GM12878 (cell line): Measurements from ENCODE around the gene C11orf98. TPM values are rescaled to one million over a fixed set of nuclear protein-coding genes. Genes with fewer than 3 reads are reported as not detected.

Experiments
- ATAC-seq: fragments of 200-7000 bp; cut with Tn5 transposase; 3 replicates; pipeline ENCODE4 v1.9.1; 2020; ENCODE audit warnings: mild to moderate bottlenecking, moderate library complexity
- BruUV-seq: library from RNA; stranded (reverse); fragments of 400-500 nt; replicated peaks from 2 replicates; lab custom pipeline; 2021; lab: Mats Ljungman, UMichigan
- CTCF ChIA-PET: fragments of 300-600 bp; sonication (Branson Sonifier 250); formaldehyde crosslinking; extraction: SDS; loops from one replicate; lab custom pipeline; 2021; ENCODE audit warnings: inconsistent platforms; lab: Yijun Ruan, JAX
- POLR2A ChIA-PET: fragments of 350-600 bp; formaldehyde crosslinking; extraction: SDS; loops from one replicate; lab custom pipeline; 2021; ENCODE audit warnings: inconsistent platforms; lab: Charles Lee
- RAD21 ChIA-PET: fragments of 300-600 bp; sonication (Branson Sonifier 250); formaldehyde crosslinking; loops from one replicate; lab custom pipeline; 2023; ENCODE audit warnings: antibody characterized with exemption; ENCODE audit not compliant: unreplicated experiment; lab: Charles Lee
- SMC1A ChIA-PET: fragments of 300-600 bp; sonication (Branson Sonifier 250); formaldehyde crosslinking; loops from one replicate; lab custom pipeline; 2023; ENCODE audit not compliant: unreplicated experiment, uncharacterized antibody; lab: Charles Lee
- DNase-seq: peaks from one replicate; pipeline ENCODE4 v3.0.0-alpha.2; 2011; ENCODE audit warnings: low read depth, low spot score
- FAIRE-seq: peaks from 3 replicates; lab custom pipeline; 2011; peaks lifted over from hg19 to GRCh38; lab: Jason Lieb, UNC
- H2AFZ ChIP-seq: 2 replicates; pipeline ENCODE4 v1.6.0; 2011; ENCODE audit warnings: low read depth, low read length, control low read depth; ENCODE audit not compliant: control insufficient read depth
- H3K27ac ChIP-seq: 2 replicates; pipeline ENCODE4 v1.5.1; 2011; ENCODE audit warnings: control low read depth; ENCODE audit not compliant: control insufficient read depth, insufficient read depth
- H3K27me3 ChIP-seq, 2 experiments: replicated peaks in 1 of 2; 2 replicates each; pipeline versions ENCODE4 v1.6.0 to v1.6.1; 2011; ENCODE audit warnings: low read length in 1 of 2; ENCODE audit not compliant: control insufficient read depth in 2 of 2, insufficient read depth in 2 of 2
- H3K36me3 ChIP-seq, 2 experiments: 2 replicates each; pipeline ENCODE4 v1.5.1; 2011; ENCODE audit warnings: low read length in 1 of 2; ENCODE audit not compliant: control insufficient read depth in 2 of 2, insufficient read depth in 2 of 2
- H3K4me1 ChIP-seq: 2 replicates; pipeline ENCODE4 v1.6.1; 2011; ENCODE audit warnings: mild to moderate bottlenecking, low read length, moderate library complexity, mixed read lengths; ENCODE audit not compliant: control insufficient read depth, insufficient read depth
- H3K4me2 ChIP-seq: 2 replicates; pipeline ENCODE4 v1.6.0; 2011; ENCODE audit warnings: control low read depth; ENCODE audit not compliant: control insufficient read depth, insufficient read depth
- H3K4me3 ChIP-seq: fragments of 200-600 bp; sonication (generic); 2 replicates; pipeline ENCODE4 v1.5.1; 2016
- H3K79me2 ChIP-seq: 2 replicates; pipeline ENCODE4 v1.6.0; 2011; ENCODE audit warnings: low read length; ENCODE audit not compliant: control insufficient read depth, insufficient read depth
- H3K9ac ChIP-seq: 2 replicates; pipeline ENCODE4 v1.8.0; 2011; ENCODE audit warnings: low read length, control low read depth, mixed read lengths; ENCODE audit not compliant: control insufficient read depth, insufficient read depth
- H3K9me3 ChIP-seq: replicated peaks from 3 replicates; pipeline ENCODE4 v1.5.1; 2011; ENCODE audit warnings: mild to moderate bottlenecking, low read length; ENCODE audit not compliant: control insufficient read depth, insufficient read depth
- H4K20me1 ChIP-seq: 2 replicates; pipeline ENCODE4 v1.6.0; 2011; ENCODE audit not compliant: control insufficient read depth, insufficient read depth
- CBX3 ChIP-seq: fragments of 200-600 bp; sonication (generic); IDR thresholded peaks from 2 replicates; pipeline ENCODE4 v1.6.1; 2016; ENCODE audit warnings: low read depth, borderline replicate concordance
- CREB1 ChIP-seq: IDR thresholded peaks from 2 replicates; pipeline ENCODE4 v1.6.1; 2012; ENCODE audit warnings: low read depth, mild to moderate bottlenecking, inconsistent platforms
- EZH2 ChIP-seq: IDR thresholded peaks from 2 replicates; pipeline ENCODE4 v1.6.1; 2012; ENCODE audit warnings: low read depth, mild to moderate bottlenecking, control low read depth, inconsistent platforms, low read length, borderline replicate concordance; ENCODE audit not compliant: control insufficient read depth
- HDAC2 ChIP-seq: fragments of 200-600 bp; sonication (generic); IDR thresholded peaks from 2 replicates; pipeline ENCODE4 v1.6.1; 2017
- HSF1 ChIP-seq: fragments of 150-350 bp; IDR thresholded peaks from 2 replicates; pipeline ENCODE4 v1.6.1; 2014; ENCODE audit warnings: mild to moderate bottlenecking, low read depth, low read length
- IRF3 ChIP-seq: fragments of 450-650 bp; IDR thresholded peaks from 2 replicates; pipeline ENCODE4 v1.6.1; 2014; ENCODE audit warnings: mild to moderate bottlenecking
- NFYB ChIP-seq: IDR thresholded peaks from 2 replicates; pipeline ENCODE4 v1.6.1; 2011; ENCODE audit warnings: low read depth, mild to moderate bottlenecking, low read length, improper control_type of control experiment, moderate library complexity; ENCODE audit not compliant: insufficient read depth
- NRF1 ChIP-seq: conservative IDR thresholded peaks from 2 replicates; pipeline ENCODE4 v1.6.1; 2011; ENCODE audit warnings: mild to moderate bottlenecking, low read depth, low read length, improper control_type of control experiment
- SMAD1 ChIP-seq: fragments of 450-650 bp; IDR thresholded peaks from 2 replicates; pipeline ENCODE4 v1.6.1; 2018; ENCODE audit warnings: mild to moderate bottlenecking, low read depth; ENCODE audit not compliant: partially characterized antibody
- SREBF1 ChIP-seq: IDR thresholded peaks from 2 replicates; pipeline ENCODE4 v1.6.1; 2012; ENCODE audit warnings: mild to moderate bottlenecking, low read length
- SUZ12 ChIP-seq: fragments of 200-600 bp; sonication (generic); IDR thresholded peaks from one replicate; pipeline ENCODE4 v1.6.1; 2018; ENCODE audit warnings: antibody characterized with exemption, mild to moderate bottlenecking; ENCODE audit not compliant: unreplicated experiment
- ZNF274 ChIP-seq: IDR thresholded peaks from one replicate; pipeline ENCODE4 v1.8.0; 2011; ENCODE audit not compliant: insufficient read length, insufficient read depth
- WGBS: methylation state at CpG from one replicate; pipeline ENCODE4 v1.1.6; 2016; ENCODE audit warnings: low lambda C conversion rate; ENCODE audit not compliant: insufficient replicate concordance, insufficient coverage; ENCODE audit errors: missing lambda C conversion rate; 5-methylcytosine and 5-hydroxymethylcytosine counted together
- in situ Hi-C: fragments of 300-500 bp; cut with MboI; formaldehyde crosslinking; loops from 9 replicates; pipeline ENCODE4 v1.14.3; 2018; ENCODE audit warnings: mixed read lengths
- intact Hi-C: fragments of 100-400 bp; cut with micrococcal nuclease; formaldehyde crosslinking; loops from one replicate; pipeline ENCODE4 v1.14.2; 2022; ENCODE audit not compliant: unreplicated experiment
- polyA plus RNA-seq, 11 experiments: library from polyadenylated mRNA; depleted of rRNA in 4 of 11; unstranded in 6 of 11; stranded (reverse) in 5 of 11; fragments of >200 nt; fragmentation: Nextera tagmentation in 4 of 11; fragmentation: Illumina TruSeq in 1 of 11; extraction: Ambion mirVana in 4 of 11; extraction: Trizol in 1 of 11; gene quantifications; 1 replicate in 1 of 11; 2 replicates in 10 of 11; pipeline versions ENCODE4 v1.2.1 to v1.2.3, GENCODE V29; 2011 to 2016; ENCODE audit warnings: inconsistent platforms in 2 of 11, missing spikeins in 2 of 11, low read depth in 1 of 11
- total RNA-seq, 4 experiments: library from RNA; depleted of rRNA in 3 of 4; stranded (reverse); fragments of >200 nt in 3 of 4; fragmentation: Illumina TruSeq in 1 of 4; extraction: Trizol in 1 of 4; gene quantifications; 2 replicates each; pipeline versions ENCODE4 v1.2.1 to v1.2.3, GENCODE V29; 2013 to 2021
- TF ChIP-seq, protein P1 (sequence below): IDR thresholded peaks from 2 replicates; pipeline ENCODE4 v1.6.1; 2012; ENCODE audit warnings: improper control_type of control experiment, low read depth, low read length; ENCODE audit not compliant: insufficient replicate concordance

C11orf98 gene
- total and polyA plus RNA-seq, 10 of the 15 experiments (the other 5 are each of a cell fraction or from before 2014, with no cell fraction given): 62.5 to 270 (median 162) TPM

GRCh38 chr11:62677156-62677555 is 12.1 kb upstream of the C11orf98 start:
- no peak overlapping the region for H3K4me3 ChIP-seq
- in situ Hi-C loops (no loop called here), intact Hi-C loops (no loop called here)
- no peak overlapping the region for H3K27ac ChIP-seq
- RAD21 ChIA-PET: interaction anchor here (1.1 kb wide), 1 partner anchor 17 kb away, joined by 3 read pairs; no protein-coding TSS in a partner anchor
- no peak overlapping the region for H2AFZ ChIP-seq
- 89% methylated on average over 6 of the region's 6 CpGs for WGBS
- CTCF ChIA-PET: interaction anchor here (0.9 to 1.9 kb wide), 6 partner anchors 10 to 287 kb away, joined by 3 to 5 read pairs (median 4); partner anchors contain the start of gene TUT1
- no TSS peak for BruUV-seq
- FAIRE-seq: no peak
- no peak for ATAC-seq
- no peaks in the 10 kb centered on the region for H3K9me3 ChIP-seq
- POLR2A ChIA-PET: interaction anchor here (1.0 to 16.2 kb wide), 5 partner anchors 12 to 86 kb away, joined by 3 to 295 read pairs (median 5); partner anchors contain the start of genes B3GAT3, C11orf98, CSKMT and GANAB
- H3K9ac ChIP-seq: no peak overlapping the region
- H3K4me2 ChIP-seq: no peak overlapping the region
- H4K20me1 ChIP-seq: no peaks in the 10 kb centered on the region; the same call in 1 of the 2 replicates
- DNase-seq: no peak
- H3K27me3 ChIP-seq: no peaks in the 10 kb centered on the region
- H3K36me3 ChIP-seq: peaks cover 0 to 10% of the 10 kb centered on the region in 2 experiments; a peak in 1 of 4 replicates
- H3K79me2 ChIP-seq: peaks cover 30% of the 10 kb centered on the region
- SMC1A ChIA-PET: interaction anchor here (0.6 to 1.4 kb wide), 2 partner anchors 10 to 233 kb away, joined by 3 read pairs; no protein-coding TSS in a partner anchor
- TF ChIP-seq NFYB: no peak
- no peak for TF ChIP-seq CBX3
- TF ChIP-seq, protein P1, sequence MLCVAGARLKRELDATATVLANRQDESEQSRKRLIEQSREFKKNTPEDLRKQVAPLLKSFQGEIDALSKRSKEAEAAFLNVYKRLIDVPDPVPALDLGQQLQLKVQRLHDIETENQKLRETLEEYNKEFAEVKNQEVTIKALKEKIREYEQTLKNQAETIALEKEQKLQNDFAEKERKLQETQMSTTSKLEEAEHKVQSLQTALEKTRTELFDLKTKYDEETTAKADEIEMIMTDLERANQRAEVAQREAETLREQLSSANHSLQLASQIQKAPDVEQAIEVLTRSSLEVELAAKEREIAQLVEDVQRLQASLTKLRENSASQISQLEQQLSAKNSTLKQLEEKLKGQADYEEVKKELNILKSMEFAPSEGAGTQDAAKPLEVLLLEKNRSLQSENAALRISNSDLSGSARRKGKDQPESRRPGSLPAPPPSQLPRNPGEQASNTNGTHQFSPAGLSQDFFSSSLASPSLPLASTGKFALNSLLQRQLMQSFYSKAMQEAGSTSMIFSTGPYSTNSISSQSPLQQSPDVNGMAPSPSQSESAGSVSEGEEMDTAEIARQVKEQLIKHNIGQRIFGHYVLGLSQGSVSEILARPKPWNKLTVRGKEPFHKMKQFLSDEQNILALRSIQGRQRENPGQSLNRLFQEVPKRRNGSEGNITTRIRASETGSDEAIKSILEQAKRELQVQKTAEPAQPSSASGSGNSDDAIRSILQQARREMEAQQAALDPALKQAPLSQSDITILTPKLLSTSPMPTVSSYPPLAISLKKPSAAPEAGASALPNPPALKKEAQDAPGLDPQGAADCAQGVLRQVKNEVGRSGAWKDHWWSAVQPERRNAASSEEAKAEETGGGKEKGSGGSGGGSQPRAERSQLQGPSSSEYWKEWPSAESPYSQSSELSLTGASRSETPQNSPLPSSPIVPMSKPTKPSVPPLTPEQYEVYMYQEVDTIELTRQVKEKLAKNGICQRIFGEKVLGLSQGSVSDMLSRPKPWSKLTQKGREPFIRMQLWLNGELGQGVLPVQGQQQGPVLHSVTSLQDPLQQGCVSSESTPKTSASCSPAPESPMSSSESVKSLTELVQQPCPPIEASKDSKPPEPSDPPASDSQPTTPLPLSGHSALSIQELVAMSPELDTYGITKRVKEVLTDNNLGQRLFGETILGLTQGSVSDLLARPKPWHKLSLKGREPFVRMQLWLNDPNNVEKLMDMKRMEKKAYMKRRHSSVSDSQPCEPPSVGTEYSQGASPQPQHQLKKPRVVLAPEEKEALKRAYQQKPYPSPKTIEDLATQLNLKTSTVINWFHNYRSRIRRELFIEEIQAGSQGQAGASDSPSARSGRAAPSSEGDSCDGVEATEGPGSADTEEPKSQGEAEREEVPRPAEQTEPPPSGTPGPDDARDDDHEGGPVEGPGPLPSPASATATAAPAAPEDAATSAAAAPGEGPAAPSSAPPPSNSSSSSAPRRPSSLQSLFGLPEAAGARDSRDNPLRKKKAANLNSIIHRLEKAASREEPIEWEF: no peak
- TF ChIP-seq IRF3: no peak
- no peak for TF ChIP-seq NRF1
- no peak for TF ChIP-seq EZH2
- no peak for TF ChIP-seq CREB1
- TF ChIP-seq ZNF274: no peak
- no peak for TF ChIP-seq HDAC2
- TF ChIP-seq HSF1: no peak
- no peak for TF ChIP-seq SMAD1
- no peak for TF ChIP-seq SREBF1
- TF ChIP-seq SUZ12: no peak
- H3K4me1 ChIP-seq: peaks cover 18% of the 10 kb centered on the region
